ENCODE data around the gene RET. TPM values are rescaled to one million over a fixed set of nuclear protein-coding genes. Genes with fewer than 3 reads are reported as not detected.

Gene RET
- total and polyA plus RNA-seq, 2 of the 13 experiments (the other 11 are each of a cell fraction or from before 2014, with no cell fraction given) = 0.02 TPM; not detected in 1

- Histone ChIP-seq H3K4me1 (ENCODE audit: insufficient read depth, low read length) (no peaks in the 10 kb centered on the region), H3K27ac (ENCODE audit: extremely low read length, insufficient read depth, low read length) (no peak overlapping the region), H3K9me3 (ENCODE audit: low read length) (no peaks in the 10 kb centered on the region), H3K4me3 (replicated peaks in 1 of 3; ENCODE audit: insufficient read depth in 1 of 3, low read depth in 2 of 3, low read length in 3 of 3) (no peak overlapping the region), H3K9ac (ENCODE audit: insufficient read depth, low read depth, low read length) (no peak overlapping the region), H3K79me2 (ENCODE audit: insufficient read depth, low read length) (no peaks in the 10 kb centered on the region), H3K36me3 (replicated peaks in 1 of 2; ENCODE audit: control insufficient read depth in 1 of 2, insufficient read depth in 2 of 2, low read length in 2 of 2) (peaks cover 1 to 5% of the 10 kb centered on the region in 2 experiments; a peak in 1 of 5 replicates), H2AFZ (ENCODE audit: low read length) (no peak overlapping the region), H3K4me2 (ENCODE audit: low read depth, low read length) (no peak overlapping the region), H4K20me1 (ENCODE audit: insufficient read depth, low read length) (no peaks in the 10 kb centered on the region), H3K27me3 (ENCODE audit: control insufficient read depth in 1 of 2, insufficient read depth in 2 of 2, low read length in 2 of 2) (no peaks in the 10 kb centered on the region; a peak in 1 of 5 replicates)
- FAIRE-seq (no peak), ATAC-seq (no peak), DNase-seq (ENCODE audit: low spot score) (no peak)
- CTCF ChIA-PET (ENCODE audit: low intra/inter-chr PET ratio, low total read pairs) = no interaction called here
- no peak for TF ChIP-seq DRAP1 (CRISPR knock-in tag; IDR thresholded peaks at IDR 0.05)
- TF ChIP-seq ZNF224 (CRISPR knock-in tag; IDR thresholded peaks at IDR 0.05) = no peak
- no peak for TF ChIP-seq AHR (CRISPR knock-in tag; IDR thresholded peaks at IDR 0.05)
- no peak for TF ChIP-seq ZNF276 (CRISPR knock-in tag; IDR thresholded peaks at IDR 0.05; ENCODE audit: low read depth)
- TF ChIP-seq MED1 (CRISPR knock-in tag; IDR thresholded peaks at IDR 0.05) = no peak
- TF ChIP-seq RORA (CRISPR knock-in tag; IDR thresholded peaks at IDR 0.05) = no peak
- TF ChIP-seq ONECUT2 (CRISPR knock-in tag; IDR thresholded peaks at IDR 0.05) = no peak
- no peak for TF ChIP-seq ESRRA (CRISPR knock-in tag; IDR thresholded peaks at IDR 0.05; ENCODE audit: low read depth)
- no peak for TF ChIP-seq NFE2 (CRISPR knock-in tag; IDR thresholded peaks at IDR 0.05)
- no peak for TF ChIP-seq XBP1 (CRISPR knock-in tag; IDR thresholded peaks at IDR 0.05)
- no peak for TF ChIP-seq TFDP1 (CRISPR knock-in tag; IDR thresholded peaks at IDR 0.05; ENCODE audit: borderline replicate concordance)
- no peak for TF ChIP-seq SMC3 (IDR thresholded peaks at IDR 0.05; ENCODE audit: low read length)
- TF ChIP-seq ZNF232 (CRISPR knock-in tag; IDR thresholded peaks at IDR 0.05; ENCODE audit: borderline replicate concordance) = no peak
- no peak for TF ChIP-seq NR2C2 (CRISPR knock-in tag; IDR thresholded peaks at IDR 0.05; ENCODE audit: borderline replicate concordance)
- intact Hi-C loops (cut with micrococcal nuclease; ENCODE audit: unreplicated experiment) = no loop called here
- in situ Hi-C loops (cut with HindIII; ENCODE audit: extremely low pct_ligation_motif_present, low pct_unique_long_range_greater_than_20kb) = no loop called here
- POLR2A ChIA-PET = no interaction called here
- WGBS (ENCODE audit: low lambda C conversion rate) = 90% methylated on average over 1 of the region's 1 CpG
- BruUV-seq (replicated peaks) = no TSS peak
These were observed 100.7 kb downstream of the RET start for GRCh38 chr10:43177595-43177994.

Other genes starting within 250 kb of the RET start
- 3.3 and 3.6 TPM in 2 replicates for gene CSGALNACT2, start 61.4 kb downstream of the RET start, total RNA-seq (2016; rRNA removed; fragmentation: Illumina TruSeq; extraction: Trizol)
- 7.1 and 8.2 TPM in 2 replicates for gene CSGALNACT2, start 61.4 kb downstream of the RET start, polyA plus RNA-seq (2011; rRNA removed)
- 0.20 and 0.39 TPM in 2 replicates for gene RASGEF1A, start 190.0 kb downstream of the RET start, total RNA-seq (2016; rRNA removed; fragmentation: Illumina TruSeq; extraction: Trizol)
- 0.14 and 0.41 TPM in 2 replicates for gene RASGEF1A, start 190.0 kb downstream of the RET start, polyA plus RNA-seq (2011; rRNA removed)

Data from HepG2 (cell line).